Activated naive CD4-positive, alpha-beta T cell treated with anti-CD3 and anti-CD28 coated beads, Interleukin-2, amount 50 U/mL, for 16 hours (primary cell): ENCODE results near the gene PCDHA4.
"Not testable (repeated sequence)": the region's sequence is repeated elsewhere in the genome, so short reads cannot be mapped to it uniquely, and the experiment has no call there.

Experiments used
- DNase-seq: peaks from one replicate; pipeline ENCODE4 v3.0.0-alpha.2; 2020

Gene PCDHA4

DNA sequence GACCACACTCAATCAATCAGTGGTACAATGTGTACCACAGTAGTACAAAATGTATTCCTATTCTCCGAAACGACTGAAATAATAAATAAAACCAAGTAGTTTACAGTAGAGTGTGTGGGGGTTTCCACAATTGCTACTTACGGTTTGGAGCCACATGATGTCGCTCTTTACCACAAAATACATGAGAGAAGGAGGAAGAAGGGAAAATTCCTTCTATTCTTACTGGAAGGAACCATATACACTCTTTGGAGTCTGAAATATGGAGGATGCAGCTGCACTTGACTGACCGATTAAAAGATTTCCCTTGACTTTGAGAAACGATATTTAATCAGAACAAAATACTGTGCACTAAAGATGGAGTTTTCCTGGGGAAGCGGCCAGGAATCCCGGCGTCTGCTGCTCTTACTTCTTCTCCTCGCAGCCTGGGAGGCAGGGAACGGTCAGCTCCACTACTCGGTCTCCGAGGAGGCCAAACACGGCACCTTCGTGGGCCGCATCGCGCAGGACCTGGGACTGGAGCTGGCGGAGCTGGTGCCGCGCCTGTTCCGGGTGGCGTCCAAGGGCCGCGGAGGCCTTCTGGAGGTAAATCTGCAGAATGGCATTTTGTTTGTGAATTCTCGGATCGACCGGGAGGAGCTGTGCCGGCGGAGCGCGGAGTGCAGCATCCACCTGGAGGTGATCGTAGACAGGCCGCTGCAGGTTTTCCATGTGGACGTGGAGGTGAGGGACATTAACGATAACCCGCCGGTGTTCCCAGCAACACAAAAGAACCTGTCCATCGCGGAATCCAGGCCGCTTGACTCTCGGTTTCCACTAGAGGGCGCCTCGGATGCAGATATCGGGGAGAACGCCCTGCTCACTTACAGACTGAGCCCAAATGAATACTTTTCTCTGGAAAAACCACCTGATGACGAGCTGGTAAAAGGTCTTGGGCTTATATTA is at the start of gene PCDHA4:
Gene PCDHA4 (plus strand): TSS at position 235 of the 942 bp plus-strand sequence.
- DNase-seq = no peak

DNA sequence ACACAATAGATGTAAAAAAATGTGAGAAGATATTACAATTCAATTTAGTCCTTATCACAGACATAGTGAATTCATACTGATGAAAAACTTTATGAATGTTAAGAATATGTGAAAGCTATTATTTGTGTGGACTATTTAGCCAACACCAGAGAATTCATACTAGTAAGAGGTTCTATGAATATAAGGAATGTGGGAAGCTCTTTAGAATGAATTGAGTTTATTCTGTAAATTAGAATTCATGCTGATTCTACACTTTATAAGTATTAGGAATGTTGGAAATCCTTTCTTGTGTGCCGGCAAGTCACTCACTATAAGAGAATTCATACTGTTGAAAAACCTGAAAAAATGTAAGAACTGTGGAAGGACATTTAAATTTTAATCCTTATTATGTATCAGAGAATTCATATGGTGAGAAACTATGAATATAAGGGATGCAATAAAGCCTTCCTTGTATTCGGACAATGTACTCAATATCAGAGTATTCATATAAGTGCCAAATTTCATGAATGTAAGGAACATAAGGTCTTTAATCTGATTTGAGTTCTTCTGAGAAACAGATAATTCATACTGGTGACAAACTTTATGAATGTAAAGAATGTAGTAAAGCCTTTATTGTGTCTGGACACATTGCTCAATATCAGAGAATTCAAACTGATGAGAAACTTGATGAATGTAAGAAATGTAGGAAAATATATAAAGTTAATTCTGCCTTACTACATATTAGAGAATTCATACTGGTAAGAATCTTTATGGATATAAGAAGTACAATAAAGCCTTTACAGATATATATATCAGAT is 42.5 kb upstream of the PCDHA4 start:
- DNase-seq = no peak

DNA sequence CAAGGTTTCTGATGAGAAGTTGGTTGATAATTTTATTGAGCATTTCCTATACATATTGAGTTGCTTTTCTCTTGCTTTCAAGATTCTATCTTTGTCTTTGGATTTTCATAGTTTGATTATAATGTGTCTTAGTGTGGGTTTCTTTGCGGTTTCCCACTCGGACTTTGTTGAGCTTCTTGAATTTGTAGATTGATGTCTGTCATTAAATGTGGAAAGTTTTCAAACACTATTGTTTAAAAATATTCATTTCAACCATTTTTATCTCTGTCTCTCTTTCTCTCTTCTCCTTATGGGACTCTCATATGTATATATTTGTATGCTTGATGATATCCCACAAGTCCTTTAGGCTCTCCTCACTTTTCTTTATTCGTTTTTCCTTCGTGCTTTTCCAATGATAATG is 39.4 kb upstream of the PCDHA4 start:
- no peak for DNase-seq

DNA sequence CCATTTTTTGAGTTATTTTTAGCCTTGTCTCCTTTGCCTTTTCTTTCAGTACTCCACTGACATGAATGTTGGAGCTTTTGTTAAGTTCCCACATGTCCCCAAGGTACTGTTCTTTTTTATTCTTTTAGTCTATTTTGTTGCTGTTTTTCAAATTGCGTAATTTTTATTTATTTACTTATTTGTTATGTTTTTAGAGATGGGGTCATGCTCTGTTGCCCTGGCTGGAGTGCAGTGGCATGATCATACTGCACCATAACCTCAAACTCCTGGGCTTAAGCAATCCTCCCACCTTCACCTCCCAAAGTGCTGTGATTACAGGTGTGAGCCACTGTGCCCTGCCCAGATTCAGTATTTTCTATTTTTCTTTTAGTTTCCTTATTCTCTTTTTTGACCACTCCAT is 26.4 kb upstream of the PCDHA4 start:
- DNase-seq = no peak

DNA sequence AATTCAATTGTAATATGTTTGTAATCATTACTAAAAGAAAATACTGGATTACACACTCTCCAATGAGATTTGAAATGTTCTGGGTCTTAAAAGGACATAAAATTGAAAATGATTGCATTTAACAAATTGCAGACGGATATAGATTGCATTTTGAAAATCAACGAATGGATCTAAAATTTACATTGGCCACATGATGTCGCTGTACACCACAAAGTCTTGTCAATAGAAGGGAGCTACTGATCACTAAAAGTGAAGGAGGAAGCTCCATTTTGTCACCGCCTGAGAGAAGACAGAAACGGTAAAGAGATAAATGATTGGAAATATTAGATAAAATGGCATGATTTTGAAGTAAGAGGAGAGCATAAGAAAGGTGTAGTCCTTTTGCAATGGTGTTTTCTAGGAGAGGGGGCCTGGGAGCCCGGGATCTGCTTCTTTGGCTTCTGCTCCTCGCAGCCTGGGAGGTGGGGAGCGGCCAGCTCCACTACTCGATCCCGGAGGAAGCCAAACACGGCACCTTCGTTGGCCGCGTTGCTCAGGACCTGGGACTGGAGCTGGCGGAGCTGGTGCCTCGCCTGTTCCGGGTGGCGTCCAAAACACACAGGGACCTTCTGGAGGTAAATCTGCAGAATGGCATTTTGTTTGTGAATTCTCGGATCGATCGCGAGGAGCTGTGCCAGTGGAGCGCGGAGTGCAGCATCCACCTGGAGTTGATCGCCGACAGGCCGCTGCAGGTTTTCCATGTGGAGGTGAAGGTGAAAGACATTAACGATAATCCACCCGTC is 20.8 kb upstream of the PCDHA4 start, which contains the start of gene PCDHA1:
Gene PCDHA1 (plus strand): TSS at position 236 of the 782 bp plus-strand sequence.
- no peak for DNase-seq

DNA sequence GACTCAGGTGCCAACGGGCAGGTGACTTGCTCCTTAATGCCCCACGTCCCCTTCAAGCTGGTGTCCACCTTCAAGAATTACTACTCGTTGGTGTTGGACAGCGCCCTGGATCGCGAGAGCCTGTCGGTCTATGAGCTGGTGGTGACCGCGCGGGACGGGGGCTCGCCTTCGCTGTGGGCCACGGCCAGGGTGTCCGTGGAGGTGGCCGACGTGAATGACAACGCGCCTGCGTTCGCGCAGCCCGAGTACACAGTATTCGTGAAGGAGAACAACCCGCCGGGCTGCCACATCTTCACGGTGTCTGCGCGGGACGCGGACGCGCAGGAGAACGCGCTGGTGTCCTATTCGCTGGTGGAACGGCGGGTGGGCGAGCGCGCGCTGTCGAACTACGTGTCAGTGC is 19.4 kb upstream of the PCDHA4 start:
- not testable (repeated sequence) for DNase-seq

DNA sequence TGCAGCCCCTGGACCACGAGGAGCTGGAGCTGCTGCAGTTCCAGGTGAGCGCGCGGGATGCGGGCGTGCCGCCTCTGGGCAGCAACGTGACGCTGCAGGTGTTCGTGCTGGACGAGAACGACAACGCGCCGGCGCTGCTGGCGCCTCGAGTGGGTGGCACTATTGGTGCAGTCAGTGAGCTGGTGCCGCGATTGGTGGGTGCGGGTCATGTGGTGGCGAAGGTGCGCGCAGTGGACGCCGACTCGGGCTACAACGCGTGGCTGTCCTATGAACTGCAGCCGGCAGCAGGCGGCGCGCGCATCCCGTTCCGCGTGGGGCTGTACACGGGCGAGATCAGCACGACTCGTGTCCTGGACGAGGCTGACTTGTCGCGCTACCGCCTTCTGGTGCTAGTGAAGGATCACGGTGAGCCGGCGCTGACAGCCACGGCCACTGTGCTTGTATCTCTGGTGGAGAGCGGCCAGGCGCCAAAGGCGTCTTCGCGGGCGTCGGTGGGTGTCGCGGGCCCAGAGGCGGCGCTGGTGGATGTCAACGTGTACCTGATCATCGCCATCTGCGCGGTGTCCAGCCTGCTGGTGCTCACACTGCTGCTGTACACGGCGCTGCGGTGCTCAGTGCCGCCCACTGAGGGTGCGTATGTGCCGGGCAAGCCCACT is 18.9 kb upstream of the PCDHA4 start:
- not testable (repeated sequence) for DNase-seq

DNA sequence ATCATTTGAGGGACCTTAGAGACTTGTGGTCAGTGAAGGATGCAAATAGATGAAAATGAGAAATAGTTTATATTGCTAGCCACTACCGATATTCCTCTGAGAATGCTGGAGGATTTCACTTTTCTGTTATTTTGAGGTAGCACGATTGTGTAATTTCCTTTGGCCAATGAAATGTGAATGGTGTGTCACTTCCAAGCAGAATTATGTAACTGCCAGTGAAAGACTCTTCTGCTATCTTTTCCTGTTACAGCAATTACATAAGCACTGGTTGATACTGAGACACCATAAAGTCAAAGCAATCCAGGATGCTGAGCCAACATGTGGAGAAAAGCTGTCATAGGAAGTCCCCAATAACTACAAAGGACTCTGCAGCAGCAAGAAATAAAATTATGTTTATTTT is 15.8 kb upstream of the PCDHA4 start:
- no peak for DNase-seq

DNA sequence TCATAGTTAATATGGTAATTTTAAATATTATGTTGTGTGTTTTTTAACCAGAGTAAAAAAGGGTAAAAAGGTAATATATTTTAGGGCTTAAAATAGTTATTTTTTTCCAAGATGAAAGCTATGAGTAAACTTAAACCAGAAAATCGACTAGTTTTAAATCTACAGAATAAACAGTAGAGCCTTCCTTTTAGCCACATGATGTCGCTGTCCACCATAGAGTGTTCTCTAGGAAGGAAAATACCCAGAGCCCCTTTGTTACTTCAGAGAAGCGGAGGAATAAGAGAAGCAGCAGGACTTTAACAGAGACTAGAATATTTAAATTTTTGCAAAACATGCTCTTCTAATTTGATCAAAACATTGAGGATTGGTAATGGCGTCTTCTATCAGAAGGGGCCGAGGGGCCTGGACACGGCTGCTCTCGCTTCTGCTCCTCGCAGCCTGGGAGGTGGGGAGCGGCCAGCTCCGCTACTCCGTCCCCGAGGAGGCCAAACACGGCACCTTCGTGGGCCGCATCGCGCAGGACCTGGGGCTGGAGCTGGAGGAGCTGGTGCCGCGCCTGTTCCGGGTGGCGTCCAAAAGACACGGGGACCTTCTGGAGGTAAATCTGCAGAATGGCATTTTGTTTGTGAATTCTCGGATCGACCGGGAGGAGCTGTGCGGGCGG is 12.1 kb upstream of the PCDHA4 start, which contains the start of gene PCDHA2:
Gene PCDHA2 (plus strand): TSS at position 258 of the 664 bp plus-strand sequence.
- DNase-seq = no peak

DNA sequence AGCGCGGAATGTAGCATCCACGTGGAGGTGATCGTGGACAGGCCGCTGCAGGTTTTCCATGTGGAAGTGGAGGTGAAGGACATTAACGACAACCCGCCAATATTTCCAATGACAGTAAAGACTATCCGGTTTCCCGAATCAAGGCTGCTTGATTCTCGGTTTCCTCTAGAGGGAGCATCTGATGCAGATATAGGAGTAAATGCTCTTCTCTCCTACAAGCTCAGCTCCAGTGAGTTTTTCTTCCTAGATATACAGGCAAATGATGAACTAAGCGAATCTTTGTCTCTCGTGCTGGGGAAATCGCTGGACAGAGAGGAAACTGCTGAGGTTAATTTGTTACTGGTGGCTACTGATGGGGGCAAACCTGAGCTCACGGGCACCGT is 11.6 kb upstream of the PCDHA4 start:
- DNase-seq = no peak

DNA sequence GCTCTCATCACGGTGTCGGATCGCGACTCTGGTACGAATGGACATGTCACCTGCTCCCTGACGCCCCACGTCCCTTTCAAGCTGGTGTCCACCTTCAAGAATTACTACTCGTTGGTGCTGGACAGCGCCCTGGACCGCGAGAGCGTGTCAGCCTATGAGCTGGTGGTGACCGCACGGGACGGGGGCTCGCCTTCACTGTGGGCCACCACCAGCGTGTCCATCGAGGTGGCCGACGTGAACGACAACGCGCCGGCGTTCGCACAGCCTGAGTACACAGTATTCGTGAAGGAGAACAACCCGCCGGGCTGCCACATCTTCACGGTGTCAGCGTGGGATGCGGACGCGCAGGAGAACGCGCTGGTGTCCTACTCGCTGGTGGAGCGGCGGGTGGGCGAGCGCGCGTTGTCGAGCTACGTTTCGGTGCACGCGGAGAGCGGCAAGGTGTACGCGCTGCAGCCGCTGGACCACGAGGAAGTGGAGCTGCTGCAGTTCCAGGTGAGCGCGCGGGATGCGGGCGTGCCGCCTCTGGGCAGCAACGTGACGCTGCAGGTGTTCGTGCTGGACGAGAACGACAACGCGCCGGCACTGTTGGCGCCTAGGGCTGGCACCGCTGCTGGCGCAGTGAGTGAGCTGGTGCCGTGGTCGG is 10.7 kb upstream of the PCDHA4 start:
- DNase-seq = not testable (repeated sequence)

DNA sequence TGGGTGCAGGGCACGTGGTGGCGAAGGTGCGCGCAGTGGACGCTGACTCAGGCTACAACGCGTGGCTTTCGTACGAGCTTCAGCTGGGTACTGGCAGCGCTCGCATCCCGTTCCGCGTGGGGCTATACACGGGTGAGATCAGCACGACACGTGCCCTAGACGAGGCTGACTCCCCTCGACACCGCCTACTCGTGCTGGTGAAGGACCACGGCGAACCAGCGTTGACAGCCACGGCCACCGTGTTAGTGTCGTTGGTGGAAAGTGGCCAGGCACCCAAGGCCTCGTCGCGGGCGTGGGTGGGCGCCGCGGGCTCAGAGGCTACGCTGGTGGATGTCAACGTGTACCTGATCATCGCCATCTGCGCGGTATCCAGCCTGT is 10.2 kb upstream of the PCDHA4 start:
- DNase-seq = no peak

DNA sequence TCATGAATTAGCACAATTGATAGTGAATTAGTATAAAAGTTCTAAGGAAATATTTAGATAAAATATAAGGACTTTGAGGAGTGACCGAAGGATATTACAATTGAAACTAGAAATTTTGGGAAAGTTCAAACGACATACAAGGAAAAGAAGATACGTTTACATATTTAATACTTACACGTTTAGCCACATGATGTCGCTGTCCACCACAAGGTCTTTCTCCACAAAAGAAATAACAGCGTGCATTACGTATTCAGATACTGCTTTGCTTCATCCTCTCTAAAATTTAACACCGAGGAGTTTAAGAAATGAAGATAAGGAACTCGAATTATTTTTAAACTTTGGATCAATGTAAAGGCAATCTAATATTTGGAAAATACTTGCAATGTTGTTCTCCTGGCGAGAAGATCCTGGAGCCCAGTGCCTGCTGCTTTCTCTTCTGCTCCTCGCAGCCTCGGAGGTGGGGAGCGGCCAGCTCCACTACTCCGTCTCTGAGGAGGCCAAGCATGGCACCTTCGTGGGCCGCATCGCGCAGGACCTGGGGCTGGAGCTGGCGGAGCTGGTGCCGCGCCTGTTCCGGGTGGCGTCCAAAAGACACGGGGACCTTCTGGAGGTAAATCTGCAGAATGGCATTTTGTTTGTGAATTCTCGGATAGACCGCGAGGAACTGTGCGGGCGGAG is 5.9 kb upstream of the PCDHA4 start, which contains the start of gene PCDHA3:
Gene PCDHA3 (plus strand): TSS at position 242 of the 678 bp plus-strand sequence.
- DNase-seq = no peak

DNA sequence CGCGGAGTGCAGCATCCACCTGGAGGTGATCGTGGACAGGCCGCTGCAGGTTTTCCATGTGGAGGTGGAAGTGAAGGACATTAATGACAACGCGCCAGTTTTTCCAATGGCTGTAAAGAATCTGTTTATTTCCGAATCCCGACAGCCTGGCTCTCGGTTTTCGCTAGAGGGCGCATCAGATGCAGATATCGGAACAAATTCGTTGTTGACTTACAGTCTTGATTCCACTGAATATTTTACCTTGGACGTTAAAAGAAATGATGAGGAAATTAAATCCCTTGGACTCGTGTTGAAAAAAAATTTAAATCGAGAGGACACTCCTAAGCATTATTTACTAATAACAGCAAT is 5.4 kb upstream of the PCDHA4 start:
- no peak for DNase-seq

DNA sequence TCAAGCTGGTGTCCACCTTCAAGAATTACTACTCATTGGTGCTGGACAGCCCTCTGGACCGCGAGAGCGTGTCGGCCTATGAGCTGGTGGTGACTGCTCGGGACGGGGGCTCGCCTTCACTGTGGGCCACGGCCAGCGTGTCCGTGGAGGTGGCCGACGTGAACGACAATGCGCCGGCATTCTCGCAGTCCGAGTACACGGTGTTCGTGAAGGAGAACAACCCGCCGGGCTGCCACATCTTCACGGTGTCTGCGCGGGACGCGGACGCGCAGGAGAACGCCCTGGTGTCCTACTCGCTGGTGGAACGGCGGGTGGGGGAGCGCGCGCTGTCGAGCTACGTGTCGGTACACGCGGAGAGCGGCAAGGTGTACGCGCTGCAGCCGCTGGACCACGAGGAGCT is 4.5 kb upstream of the PCDHA4 start:
- DNase-seq = not testable (repeated sequence)

DNA sequence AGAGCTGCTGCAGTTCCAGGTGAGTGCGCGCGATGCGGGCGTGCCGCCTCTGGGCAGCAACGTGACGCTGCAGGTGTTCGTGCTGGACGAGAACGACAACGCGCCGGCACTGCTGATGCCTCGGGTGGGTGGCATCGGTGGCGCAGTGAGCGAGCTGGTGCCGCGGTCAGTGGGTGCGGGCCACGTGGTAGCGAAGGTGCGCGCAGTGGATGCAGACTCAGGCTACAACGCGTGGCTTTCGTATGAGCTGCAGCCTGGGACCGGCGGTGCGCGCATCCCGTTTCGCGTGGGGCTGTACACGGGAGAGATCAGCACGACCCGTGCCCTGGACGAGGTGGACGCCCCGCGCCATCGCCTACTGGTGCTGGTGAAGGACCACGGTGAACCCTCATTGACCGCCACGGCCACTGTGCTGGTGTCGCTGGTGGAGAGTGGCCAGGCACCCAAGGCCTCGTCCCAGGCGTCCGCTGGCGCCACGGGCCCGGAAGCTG is 4.0 kb upstream of the PCDHA4 start:
- peak; percentile 9 for DNase-seq

DNA sequence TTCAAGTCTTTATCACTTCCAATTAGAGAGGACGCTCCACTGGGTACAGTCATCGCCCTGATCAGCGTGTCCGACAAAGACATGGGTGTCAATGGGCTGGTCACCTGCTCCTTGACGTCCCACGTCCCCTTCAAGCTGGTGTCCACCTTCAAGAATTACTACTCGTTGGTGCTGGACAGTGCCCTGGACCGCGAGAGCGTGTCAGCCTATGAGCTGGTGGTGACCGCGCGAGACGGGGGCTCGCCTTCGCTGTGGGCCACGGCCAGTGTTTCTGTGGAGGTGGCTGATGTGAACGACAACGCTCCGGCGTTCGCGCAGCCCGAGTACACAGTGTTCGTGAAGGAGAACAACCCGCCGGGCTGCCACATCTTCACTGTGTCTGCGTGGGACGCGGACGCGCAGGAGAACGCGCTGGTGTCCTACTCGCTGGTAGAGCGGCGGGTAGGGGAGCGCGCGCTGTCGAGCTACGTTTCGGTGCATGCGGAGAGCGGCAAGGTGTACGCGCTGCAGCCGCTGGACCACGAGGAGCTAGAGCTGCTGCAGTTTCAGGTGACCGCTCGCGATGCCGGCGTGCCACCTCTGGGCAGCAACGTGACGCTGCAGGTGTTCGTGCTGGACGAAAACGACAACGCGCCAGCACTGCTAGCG is 1.5 kb downstream of the PCDHA4 start:
- DNase-seq = not testable (repeated sequence)

DNA sequence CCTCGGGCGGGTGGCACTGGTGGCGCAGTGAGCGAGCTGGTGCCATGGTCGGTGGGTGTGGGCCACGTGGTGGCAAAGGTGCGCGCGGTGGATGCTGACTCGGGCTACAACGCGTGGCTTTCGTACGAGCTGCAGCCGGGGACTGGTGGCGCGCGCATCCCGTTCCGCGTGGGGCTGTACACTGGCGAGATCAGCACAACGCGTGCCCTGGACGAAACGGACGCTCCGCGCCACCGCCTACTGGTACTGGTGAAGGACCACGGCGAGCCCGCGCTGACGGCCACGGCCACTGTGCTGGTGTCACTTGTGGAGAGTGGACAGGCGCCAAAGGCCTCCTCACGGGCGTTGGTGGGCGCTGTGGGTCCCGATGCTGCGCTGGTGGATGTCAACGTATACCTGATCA is 2.0 kb downstream of the PCDHA4 start:
- no peak for DNase-seq

DNA sequence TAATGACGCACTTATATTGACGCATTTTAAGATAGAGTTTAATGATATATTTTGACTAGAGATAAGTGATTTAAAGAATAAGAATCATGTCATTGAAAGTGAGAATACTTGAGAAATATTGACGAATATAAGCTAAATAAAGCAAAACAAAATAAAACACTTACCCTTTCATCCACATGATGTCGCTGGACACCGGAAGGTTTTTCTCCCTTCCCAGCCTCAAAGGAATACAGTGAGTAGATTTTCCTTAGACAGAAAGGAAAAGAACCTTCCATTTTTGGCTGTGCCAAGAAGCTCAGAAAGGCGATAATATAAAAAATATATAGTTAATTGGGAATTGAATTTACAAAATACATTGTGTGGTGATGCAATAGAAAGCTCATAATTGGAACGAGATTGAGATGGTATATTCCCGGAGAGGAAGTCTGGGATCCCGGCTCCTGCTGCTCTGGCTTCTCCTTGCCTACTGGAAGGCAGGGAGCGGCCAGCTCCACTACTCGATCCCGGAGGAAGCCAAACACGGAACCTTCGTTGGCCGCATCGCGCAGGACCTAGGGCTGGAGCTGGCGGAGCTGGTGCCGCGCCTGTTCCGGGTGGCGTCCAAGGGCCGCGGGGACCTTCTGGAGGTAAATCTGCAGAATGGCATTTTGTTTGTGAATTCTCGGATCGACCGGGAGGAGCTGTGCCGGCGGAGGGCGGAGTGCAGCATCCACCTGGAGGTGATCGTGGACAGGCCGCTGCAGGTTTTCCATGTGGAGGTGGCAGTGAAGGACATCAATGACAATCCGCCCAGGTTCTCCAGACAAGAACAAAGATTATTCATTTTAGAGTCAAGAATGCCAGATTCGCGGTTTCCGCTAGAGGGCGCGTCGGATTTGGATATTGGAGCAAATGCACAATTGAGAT is 14.8 kb downstream of the PCDHA4 start, which contains the start of gene PCDHA5:
Gene PCDHA5 (plus strand): TSS at position 239 of the 906 bp plus-strand sequence.
- no peak for DNase-seq
